Measurements from ENCODE around the gene GRB10.

The GRB10 gene

GRCh38 chr7:50718876-50719275 is 63.8 kb downstream of the GRB10 start:
- DNase-seq (ENCODE audit: extremely low read depth, low read depth) = no peak
- TF ChIP-seq CTCF (IDR thresholded peaks at IDR 0.05; ENCODE audit: low read depth, low read length) = no peak

GRCh38 chr7:50718311-50718710 is 64.4 kb downstream of the GRB10 start:
- DNase-seq (ENCODE audit: extremely low read depth, low read depth) = no peak
- TF ChIP-seq CTCF (IDR thresholded peaks at IDR 0.05; ENCODE audit: low read depth, low read length) = no peak

- DNase-seq (ENCODE audit: extremely low read depth, low read depth) = no peak
- no peak for TF ChIP-seq CTCF (IDR thresholded peaks at IDR 0.05; ENCODE audit: low read depth, low read length)
Measured at GRCh38 chr7:50717181-50717580, 65.5 kb downstream of the GRB10 start.

GRCh38 chr7:50714857-50715256 is 67.8 kb downstream of the GRB10 start:
- no peak for DNase-seq (ENCODE audit: extremely low read depth, low read depth)

GRCh38 chr7:50713123-50713965 is 69.4 kb downstream of the GRB10 start:
- DNase-seq (ENCODE audit: extremely low read depth, low read depth) = no peak
- TF ChIP-seq CTCF (IDR thresholded peaks at IDR 0.05; ENCODE audit: low read depth, low read length) = no peak

More at GRCh38 chr7:50714857-50715256, 67.8 kb downstream of the GRB10 start:
- no peak for TF ChIP-seq CTCF (IDR thresholded peaks at IDR 0.05; ENCODE audit: low read depth, low read length)

- DNase-seq (ENCODE audit: extremely low read depth, low read depth) = no peak
- TF ChIP-seq CTCF (IDR thresholded peaks at IDR 0.05; ENCODE audit: low read depth, low read length) = no peak
Measured at GRCh38 chr7:50712252-50713122, 70.2 kb downstream of the GRB10 start.

Data from AG09319 (cell line).